Activated CD4-positive, CD25-positive, alpha-beta regulatory T cell (primary cell): Measurements from ENCODE around the gene TMEFF2.
"Not testable (repeated sequence)": the region's sequence is repeated elsewhere in the genome, so short reads cannot be mapped to it uniquely, and the experiment has no call there.

ENCODE experiments used
- DNase-seq, 4 experiments: peaks; one replicate each; lab custom pipeline; 2025; lab: John Stamatoyannopoulos, UW

Gene TMEFF2

DNA sequence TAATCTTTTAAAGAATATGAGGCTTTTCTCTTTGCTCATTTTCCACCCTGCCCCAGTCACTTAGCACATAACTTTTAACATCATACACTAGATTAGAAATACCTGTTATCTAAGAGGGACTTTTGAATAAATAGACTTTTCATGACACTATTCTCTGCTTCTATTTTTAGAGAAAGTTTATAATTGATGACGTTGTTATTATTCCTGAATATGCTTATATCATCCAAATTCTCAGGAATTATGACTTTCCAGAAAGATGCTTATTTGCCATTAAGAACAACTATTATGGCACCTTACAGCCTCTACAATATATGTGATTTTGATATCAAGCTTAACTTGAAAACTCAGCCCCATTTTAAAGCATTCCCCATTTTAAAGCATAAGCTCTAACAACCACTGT, 11.4 kb downstream of the TMEFF2 start:
- DNase-seq: no peak

DNA sequence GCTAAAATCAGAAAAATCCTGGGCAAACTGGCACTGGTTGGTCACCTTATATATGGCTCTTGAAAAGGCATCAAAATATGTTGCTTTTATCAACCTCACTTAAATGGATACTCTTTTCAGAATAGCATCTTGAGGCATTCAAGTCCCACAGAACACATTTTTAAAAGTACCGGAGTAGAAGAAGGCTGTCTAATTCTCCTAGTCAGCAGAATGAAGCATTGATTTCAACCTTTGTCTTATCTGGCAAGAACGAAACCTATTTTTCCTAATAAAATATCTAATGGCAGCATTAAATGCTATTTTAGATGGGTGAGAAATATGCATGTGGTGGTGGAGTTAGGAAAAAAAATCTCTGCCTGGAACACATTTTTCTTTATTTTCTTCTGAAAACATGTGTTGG, 27.8 kb downstream of the TMEFF2 start:
- no peak for DNase-seq

DNA sequence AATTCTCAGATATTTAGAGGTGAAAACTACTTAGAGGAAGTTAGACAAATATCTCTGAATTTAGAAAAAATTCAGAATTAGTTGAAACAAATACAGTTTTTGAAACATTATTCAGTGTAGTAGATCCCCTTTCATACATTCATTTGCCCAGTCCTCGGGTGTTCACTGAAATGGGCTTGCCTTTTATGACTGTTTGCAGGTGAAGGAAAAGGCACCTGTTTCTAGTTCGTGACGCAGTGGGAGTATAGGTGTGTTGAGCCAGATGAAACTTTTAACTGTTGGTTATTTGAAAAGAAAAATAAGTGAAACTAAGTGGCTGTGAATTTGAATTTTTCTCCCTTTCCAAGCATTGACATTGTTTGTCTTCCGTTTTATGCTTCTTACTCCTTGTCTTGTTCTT, 28.9 kb downstream of the TMEFF2 start:
- DNase-seq: no peak

DNA sequence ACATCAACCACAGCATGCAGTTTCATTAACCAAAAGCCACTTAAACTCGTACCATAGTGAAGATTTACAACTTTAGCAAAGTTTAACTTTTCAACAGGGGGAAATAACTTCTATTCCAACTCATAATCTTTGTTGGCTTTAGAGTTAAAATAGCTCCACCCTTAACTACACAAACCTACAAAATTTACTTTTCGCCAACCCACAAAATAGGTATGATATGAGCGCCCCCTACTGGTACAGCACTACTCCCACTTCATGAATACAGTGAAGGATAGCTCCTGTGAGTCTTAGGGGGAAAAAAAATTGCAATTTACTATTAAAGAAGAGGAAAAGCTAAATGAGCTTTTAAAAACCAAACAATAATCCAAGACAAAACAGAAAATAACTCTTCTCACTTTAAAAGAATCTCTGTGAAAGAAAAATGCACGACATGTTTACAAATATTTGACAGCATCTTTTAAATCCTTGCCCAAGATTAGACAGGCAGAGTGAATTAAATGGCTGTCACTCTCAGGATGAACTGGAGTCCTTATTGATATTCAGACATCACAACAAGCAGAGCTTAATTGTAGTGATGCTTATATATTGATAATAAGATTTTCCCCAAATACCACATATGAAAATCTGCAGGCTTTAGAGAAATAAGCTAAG, 32.2 kb downstream of the TMEFF2 start:
- peak; percentile 19 to 43 (median 33) for DNase-seq

DNA sequence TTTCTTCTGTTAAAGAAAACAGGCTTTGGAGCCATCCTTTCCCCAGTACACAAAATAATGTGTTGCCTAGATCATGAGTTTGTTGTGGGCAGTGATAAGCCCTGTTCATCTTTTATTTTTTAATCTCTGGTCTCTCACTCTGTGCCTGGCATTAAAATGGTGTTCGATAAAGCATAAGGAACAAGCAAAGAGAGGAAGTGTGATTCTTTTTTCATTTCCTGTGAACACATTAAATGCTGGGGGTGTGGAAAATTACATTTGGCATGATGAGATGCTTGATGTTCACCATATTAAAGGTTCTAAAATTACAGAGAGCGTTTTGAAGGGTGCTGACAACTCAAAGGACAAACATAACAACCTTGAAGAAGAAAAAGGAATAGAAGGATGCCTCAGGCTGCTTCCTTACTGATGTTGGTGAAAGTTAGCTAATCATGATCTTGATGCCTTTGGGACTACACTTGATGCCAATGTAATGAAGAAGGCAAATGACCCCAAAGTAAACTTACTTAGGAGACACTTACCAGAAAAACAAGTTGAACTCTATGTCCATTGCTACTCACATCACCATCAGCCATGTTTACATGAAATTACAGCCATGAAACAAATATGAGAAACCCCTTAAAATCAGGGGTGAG, 33.0 kb downstream of the TMEFF2 start:
- no peak for DNase-seq

DNA sequence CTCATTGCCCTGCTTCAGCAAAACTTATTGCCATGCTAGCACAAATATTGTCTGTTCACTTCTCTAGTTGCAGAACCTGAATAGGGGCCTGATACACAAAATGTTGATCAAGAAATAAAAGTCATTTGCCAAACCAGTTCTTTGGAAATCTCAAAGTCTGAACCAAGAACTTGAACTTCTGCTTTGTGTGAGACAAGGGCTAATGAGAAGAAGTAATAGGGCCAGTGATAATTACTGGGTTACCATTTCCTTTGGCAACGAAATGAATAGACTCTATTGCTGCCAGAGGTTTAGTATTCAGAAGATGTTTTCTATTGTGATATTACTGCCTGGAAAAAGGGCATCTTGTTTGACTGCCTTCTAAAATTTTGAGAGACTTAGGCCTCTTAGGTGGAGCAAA, 35.0 kb downstream of the TMEFF2 start:
- no peak for DNase-seq

DNA sequence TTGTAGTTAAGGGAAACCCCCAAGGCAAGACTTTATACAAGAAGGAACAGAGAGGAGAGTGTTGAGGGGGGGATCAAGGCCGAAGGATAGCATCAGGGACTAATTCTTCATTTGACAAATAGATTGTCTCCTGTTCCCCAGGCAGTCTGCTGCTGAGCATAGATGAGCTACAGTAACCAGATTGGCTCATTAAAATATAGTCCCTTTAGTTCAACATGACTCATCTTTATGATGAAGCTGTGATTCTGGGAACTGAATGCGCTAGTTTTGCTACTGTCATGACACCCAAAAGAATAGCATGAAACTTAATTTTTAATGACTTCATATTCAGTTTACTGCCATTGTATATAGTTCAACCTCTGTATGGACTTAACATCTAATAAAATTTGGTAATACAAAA, 35.5 kb downstream of the TMEFF2 start:
- DNase-seq: no peak

DNA sequence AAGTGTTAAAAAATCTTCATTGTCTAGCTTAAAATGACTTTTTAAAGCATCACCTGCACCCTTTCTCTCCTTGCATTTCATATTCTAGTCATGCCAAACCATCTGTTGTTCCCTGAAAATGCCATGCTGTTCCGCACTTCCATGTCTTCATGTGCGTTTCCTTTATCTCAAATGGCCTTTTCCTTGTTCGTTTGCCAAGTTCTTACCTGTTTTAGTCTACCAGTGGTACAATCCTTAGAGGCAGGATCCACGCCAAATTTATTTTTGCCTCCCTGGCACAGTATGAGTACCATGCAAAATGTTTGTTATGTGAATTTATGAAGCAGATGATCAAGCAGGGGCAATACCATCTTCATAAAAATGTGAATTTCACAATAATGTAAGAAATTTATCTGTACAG, 37.0 kb downstream of the TMEFF2 start:
- no peak for DNase-seq

DNA sequence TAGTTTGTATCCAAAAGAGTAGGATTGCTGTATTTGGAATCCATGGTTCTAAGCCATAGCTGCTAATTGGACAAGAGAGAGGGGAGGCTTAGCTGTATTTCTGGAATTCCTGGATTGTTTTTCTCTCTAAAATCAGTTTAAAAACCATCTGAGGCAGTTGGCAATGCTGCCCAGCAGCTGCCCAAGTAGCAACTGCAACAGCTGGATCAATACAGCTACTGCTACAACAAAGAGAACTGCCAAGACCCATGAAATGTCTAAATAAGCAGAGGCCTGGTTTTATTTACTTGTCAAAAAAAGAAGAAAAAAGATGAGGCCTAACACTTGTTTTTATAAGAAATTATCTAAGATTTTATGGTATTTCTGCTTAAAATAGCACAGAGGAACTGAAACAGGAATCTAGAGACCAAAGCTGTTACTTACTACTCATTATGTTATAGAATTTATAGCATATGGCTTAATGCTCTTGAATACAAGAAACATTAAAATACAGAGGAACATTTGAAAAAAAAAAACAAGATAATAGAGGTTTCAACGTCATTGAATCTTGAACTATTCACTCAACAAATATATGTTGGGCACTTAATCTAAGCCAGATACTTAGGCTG, 39.1 kb downstream of the TMEFF2 start:
- no peak for DNase-seq

DNA sequence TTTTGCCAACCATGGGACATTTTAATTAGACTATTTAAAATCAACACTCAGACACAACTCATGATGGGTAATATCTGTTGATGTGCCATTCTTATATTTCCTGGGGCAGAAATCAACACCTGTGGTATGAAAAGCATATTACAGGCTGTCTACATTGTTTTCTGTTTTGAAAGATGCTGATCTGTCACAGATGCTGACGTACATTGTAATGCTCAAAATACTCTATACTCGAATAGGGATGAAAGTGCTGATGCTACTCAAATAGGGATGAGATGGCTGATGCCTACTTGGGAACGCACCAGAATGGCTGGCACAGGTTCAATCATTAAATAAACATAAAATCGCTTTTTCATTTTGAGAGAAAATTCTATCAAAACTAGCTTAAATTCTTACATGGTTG, 41.2 kb downstream of the TMEFF2 start:
- DNase-seq: no peak

DNA sequence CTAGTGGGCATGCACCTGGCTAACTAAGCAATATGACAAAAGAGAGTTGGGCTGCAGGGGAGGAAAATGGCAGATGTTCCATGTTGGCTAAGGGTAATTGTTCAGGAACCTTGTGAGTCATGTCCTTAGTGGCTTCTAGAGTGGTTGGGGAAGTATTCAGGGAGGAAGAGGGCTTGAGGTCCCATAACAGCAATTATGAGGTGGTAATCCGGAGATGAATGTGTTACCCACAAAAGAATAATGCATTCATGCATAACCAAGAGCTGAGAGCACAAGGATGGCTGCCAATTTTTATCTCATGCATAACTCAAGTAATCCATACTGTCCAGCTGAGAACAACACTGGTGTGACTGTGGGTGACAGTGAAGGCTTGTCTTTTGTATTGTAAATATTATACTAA, 42.9 kb downstream of the TMEFF2 start:
- DNase-seq: no peak

DNA sequence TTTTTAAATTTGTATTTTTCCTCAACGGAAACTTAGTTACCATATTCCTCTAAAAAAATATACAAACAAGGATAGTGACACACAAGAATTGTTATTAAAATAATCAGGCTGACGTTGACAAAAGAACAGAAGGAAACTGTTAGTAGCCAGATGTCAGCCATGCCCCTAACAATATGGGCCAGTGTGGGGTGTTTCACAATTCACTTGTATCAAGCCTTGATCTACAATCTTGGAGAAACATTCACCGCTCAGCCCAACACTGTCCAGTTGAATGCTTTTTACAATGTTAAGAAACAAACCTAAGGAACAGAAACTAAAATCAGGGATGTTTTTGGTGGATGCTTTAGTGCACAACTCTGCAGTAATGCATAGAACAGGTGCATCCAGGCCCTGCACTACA, 44.6 kb downstream of the TMEFF2 start:
- DNase-seq: no peak

DNA sequence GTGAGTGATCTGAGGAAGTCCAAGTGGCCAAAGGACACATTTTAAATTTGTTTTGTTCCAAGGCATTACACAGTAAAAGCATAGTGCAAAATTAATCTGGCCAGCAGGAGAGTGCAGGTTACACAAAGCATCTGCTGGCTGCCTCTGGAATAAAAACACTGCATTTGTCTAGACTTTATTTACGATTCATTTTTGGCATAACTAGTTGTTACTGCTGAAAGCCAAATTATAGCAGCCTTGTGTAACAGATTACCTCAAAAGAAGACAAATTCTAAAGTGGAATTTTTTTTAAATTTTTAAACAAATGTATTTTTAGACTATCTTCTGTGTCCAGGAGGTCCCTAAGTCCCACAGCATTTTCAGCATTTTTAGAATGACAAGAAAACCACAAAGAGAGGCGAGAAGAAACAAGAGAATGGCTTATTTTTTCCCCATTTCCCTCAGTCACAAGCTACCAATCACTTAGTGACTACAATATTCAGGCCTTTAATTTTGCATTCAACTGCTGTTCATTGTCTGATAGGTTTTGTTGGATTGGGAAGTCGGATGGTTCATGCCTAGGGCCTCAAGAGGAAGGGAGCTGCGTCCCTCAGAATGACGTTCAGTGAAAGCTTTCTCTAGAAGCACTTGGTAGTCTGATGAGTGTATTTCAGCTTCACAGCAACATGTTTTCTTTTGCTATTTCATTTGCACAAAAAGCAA, 46.0 kb downstream of the TMEFF2 start:
- DNase-seq: no peak

DNA sequence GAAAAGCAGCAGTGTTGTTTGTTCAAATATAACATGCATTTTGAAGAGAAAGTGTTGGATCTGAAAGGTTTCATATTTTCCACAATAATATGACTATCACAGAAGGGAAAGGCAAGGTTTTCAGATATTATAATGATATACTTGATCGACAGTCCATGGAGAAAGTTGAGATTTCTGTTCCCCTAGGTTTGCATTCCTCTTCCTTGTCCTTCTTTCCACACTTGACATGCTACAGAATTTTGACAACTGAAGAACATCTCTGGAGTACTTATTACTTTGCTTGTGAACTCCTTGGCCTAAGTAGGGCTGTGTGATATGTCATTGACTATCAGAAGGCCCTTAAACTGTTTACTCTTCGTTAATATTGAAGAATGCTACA, 46.5 kb downstream of the TMEFF2 start:
- DNase-seq: no peak

DNA sequence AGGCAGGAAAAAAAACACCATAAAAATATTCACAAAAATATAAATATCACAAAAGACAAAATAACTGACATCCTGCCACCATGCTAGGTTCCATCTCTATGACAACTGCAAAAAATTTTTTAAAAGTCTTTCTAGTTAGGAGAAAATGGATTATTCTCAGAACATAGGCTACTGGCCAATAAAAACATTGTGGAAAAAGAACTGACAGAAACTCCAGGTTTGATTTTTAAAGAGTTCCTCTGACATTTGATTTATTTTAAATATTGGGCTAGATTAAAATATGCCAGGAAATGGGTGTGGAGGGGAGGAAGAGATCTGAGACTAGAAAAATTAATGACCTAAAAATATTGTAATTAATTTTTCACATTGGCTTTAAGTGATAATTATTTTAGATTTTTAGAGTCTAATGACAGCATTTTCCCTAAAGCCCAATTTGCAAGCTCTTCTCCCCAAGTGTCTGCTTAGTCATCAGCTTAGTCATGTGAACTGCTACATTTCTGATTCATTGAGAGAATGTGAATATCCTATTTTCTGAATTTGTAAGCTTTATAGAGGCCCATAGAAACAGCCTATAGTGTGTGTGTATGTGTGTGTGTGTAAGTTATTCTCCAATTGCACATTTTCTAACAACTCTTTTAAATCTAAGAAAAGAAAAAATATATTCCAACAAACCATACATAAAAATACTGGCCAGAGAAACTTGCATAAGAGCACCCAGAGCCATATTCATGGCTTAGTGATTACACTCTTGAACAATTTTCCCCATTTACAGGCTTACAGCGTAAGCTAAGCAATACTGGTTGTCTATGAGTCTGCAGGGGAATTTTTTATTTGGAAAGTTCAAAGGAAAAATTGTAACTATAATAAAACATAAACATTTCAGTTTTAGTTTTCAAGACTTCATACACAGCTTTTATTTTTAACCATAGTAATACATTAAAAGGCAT, 48.4 kb downstream of the TMEFF2 start:
- no peak for DNase-seq

DNA sequence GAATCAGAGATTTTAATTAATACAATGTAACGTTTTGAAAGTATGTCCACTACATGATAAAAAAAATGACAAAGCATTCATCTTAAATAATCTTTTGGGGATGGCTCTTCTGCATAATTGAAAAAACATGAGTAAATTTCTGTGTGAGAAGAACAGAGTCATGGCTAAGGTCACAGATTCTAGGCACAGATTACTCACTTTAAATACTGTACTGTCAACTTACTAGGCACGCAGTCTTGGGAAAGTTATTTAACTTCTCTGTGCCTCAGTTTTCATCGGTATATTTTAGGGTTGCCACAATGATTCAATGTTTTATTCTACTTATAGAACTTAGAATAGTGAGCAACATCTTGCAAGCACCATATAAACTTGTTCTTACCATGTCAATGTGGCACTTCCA, 49.2 kb downstream of the TMEFF2 start:
- no peak for DNase-seq

DNA sequence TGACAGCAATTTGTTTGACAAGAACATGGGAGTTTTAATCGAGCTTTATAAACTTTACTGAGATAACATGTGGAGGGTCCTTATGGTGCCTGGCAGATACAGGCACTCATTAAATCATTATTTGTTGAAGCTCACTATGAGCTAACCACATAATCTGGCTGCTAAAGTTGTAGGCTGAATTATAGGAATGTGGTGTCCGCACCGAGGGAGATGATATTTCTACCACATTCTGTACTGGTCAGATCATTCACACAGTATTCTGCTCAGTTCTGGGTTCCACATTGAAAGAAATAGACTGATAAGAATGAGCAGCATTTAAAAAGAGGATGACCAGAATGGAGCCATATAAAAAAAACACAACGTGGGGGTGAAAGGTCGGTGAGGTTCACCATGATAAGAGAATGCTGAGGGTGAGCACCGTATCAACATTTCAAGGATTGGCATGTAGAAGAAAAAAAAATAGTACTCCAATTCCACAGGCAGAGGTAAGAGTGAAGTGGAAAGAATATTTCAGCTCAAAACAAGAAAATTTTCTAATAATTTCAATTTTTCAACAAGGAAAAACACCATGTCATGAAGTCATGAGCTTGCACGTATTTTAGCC, 54.4 kb downstream of the TMEFF2 start:
- no peak for DNase-seq

DNA sequence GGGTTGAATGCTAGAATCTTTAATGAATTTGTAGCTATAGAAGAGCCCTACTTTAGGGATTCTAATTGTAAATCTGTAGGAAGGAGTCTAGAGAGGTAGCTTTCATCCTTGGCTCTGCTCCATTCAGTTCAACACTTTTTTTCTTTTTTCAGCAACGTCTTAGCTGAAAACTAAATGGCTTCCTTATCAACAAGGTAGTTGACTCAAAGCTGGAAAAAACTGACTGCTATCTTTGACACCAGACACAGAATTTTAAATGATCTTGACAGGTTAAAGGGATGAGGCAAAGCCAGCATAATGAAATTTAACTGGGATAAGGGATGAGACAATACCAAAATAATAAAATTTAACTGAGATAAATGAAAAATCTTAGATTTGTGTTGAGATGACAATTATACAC, 54.9 kb downstream of the TMEFF2 start:
- DNase-seq: no peak

DNA sequence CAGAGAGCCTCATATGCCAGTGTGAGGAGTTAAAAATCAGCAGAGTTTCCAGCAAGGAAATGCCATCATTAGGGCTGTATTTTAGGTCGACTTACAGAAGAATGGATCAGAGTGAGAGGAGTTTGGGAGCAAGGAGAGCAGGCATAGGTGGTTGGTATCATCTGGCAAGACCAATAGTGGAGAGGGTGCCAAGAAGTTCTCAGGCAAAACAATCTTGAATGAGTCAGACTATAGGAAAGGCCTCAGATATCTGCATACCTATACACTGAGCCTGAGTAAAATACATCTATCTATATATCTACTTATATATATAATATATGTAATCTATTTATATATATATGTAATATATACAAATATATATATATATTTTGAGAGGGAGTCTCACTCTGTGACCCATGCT, 57.3 kb downstream of the TMEFF2 start:
- no peak for DNase-seq

DNA sequence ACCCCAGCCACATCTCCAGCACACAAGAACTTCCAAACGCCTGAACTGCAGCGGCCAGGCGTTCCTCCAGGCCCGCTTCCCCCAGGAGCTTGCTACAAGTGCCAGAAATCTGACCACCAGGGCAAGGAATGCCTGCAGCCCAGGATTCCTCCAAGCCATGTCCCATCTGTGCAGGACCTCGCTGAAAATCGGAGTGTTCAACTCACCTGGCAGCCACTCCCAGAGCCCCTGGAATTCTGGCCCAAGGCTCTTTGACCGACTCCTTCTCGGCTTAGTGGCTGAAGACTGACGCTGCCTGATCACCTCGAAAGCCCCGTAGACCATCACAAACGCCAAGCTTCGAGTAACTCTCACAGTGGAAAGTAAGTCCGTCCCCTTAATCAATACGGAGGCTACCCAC, 62.1 kb downstream of the TMEFF2 start:
- DNase-seq: not testable (repeated sequence)

DNA sequence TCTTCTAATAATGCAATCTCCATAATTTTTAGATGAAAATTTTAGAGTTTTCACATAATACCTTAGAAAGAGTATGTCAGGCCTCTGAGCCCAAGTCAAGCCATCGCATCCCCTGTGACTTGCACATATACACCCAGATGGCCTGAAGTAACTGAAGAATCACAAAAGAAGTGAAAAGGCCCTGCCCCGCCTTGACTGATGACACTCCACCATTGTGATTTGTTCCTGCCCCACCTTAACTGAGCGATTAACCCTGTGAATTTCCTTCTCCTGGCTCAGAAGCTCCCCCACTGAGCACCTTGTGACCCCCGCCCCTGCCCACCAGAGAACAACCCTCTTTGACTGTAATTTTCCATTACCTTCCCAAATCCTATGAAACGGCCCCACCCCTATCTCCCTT, 64.4 kb downstream of the TMEFF2 start:
- DNase-seq: not testable (repeated sequence)

DNA sequence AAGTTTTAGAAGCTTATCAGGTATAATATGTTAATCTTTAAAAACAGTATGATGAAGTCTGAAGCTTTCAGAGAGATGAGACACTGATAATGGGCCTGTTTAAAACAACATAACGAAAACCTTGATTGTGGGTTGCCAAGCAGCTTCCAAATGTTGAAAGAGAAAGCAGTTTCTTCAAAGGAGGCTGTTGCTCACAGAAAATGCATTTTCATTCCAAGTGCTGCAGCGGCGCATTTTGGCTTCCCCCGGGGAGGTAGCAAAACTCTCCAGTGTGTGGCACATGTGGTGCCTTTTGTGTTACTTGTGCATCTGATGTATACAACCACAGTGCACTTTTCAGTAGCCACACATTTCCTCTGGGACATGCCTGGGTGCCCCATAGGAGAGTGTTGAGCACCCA, 66.1 kb downstream of the TMEFF2 start:
- DNase-seq: no peak
